GM18499 (cell line): ENCODE measurements around the gene PHOX2B.
"Not testable (repeated sequence)": the region's sequence is repeated elsewhere in the genome, so short reads cannot be mapped to it uniquely, and the experiment has no call there.

ENCODE experiments used
- ATAC-seq: cut with Tn5 transposase; IDR thresholded peaks from one replicate; pipeline ENCODE4 v1.9.1; 2021; ENCODE audit warnings: moderate number of reproducible peaks; ENCODE audit not compliant: insufficient read depth, unreplicated experiment

The PHOX2B gene

DNA sequence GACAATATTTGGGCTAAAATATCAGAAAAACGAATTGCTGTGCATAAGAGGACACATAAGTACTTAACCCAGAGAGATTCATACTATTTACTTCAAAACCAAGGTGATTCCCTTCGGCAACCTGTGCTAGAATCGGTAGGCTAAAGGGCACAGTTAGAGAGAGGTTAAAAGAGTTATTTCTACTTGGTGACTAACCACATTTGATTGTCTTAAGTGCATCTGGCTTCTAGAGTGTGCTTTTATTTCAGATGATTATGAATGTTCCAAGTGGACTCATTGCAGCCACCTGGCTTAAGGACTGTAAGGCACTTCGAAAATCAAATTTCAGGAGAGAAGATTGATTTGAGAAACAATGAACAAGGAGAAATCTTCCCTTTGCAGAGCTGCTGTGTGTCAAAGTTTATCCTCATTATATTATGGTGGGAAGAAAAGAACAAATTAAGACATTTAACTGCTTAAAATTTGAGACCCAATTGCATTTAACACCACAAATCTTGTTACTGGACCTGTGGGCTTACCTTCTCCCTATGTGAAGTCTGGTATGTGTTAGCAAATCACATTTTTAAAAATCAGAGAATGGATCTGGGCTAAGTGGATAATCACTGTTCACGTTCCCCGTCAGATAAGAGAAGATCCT is 34.0 kb downstream of the PHOX2B start:
- ATAC-seq, result no peak

DNA sequence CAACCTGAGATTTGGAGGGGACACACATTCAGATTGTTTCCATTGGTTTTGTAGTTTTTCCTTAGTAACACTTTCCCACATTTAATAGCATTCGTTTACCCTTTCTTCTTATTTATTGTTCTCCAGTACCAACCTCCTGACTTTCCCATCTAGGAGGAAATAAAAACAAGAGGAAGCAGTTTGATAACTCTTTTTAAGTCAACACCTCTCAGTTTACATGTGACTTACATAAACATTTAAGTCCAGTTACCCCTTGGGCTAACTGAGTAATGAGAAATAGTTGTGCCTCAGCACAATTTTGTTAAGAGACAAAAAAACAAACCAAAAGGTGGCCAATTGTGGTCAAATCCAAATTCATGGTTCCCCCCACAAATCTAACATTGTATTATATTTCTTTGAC is 34.8 kb downstream of the PHOX2B start:
- no peak for ATAC-seq

DNA sequence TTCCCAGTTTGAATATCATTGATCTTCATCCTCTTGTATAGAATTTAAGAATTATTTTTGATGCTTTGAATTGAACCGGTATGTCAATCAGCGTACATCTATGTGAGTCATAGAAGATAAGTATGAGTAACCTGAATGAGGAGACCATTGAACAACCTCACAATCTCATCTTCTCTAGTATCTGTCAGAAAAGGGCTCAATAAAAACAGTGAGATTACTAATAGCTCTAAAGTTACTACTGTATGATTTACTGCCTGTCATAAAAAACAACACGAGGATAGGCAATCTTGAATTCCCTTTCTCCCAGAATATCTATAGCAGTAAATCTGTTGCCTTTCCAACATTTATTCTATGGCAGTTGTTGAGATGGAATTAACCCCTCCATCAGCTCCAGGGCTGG is 36.1 kb downstream of the PHOX2B start:
- ATAC-seq, result no peak

DNA sequence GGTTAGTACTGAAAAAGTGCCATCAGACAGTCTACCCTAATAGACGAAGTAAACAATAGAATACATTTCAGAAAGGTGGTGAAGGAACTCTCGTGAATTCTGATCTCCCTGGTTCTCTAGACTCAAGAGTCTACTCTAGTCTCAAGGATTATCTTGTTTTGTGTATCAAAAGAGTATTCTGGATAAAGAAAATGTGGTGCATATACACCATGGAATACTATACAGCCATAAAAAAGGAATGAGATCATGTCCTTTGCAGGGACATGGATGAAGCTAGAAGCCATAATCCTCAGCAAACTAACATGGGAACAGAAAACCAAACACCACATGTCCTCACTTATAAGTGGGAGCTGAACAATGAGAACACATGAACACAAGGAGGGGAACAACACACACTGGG is 36.9 kb downstream of the PHOX2B start:
- ATAC-seq, result not testable (repeated sequence)

DNA sequence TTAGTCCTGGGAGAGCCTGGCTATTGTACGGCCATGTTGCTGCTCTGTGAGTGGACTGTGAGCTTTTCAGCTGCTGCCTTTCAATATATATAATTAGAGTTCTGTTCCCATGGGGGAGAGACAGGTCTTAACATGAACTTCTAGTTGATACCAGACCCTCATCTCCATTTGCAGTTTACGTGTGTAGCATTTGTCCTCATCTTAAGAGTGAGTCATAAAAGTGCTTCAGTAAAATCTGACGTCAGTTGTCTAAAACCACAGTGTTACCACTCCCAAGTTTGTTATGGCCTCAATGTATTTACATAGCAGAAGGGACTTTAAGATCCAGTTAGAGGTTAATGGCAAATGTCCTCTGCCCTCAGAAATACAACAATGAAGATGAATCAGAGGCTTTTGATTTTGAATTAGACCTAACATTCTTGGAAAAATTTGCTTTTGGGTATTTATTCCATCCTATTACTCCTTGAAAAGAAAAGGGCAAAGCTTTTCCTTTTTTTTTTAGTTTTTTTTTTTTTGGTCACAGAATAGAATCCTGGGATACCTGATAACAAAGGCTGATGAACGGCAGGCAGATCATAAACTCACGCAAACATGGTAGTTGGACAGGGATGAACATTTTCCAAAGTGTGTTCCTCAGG is 38.6 kb downstream of the PHOX2B start:
- no peak for ATAC-seq

DNA sequence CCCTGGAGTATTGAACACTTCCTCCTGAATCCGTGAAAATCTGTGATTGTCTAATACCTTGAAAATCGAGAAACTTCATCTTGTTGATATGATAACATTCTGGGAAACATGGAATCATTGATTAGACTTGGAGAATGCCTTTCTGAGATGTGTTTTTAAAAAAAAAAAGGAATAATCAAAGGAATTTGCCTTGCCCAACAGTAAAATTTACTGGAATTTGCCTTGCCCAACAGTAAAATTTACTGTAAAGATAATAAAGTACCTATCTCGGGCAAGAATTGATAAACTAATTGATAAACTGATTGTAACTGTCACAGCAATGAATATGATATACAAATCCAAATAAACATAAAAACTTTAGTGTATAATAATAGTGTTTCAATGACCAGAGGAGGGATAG is 44.7 kb downstream of the PHOX2B start:
- ATAC-seq, result no peak

DNA sequence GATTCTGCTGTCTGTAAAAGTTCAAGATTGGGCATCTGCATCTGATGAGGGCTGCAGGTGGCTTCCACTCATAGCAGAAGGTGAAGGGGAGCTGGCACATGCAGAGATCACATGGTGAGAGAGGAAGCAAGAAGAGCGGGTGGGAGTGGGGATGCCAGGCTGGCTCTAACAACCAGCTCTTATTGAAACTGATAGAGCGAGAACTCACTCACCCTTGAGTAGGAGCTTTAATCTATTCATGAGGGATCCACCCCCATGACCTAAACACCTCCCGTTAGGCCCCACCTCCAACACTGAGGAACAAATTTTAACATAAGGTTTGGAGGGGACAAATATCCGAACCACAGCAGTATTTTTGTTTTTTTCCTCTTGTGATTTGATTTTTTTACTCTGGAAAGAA is 45.8 kb downstream of the PHOX2B start:
- ATAC-seq, result no peak

DNA sequence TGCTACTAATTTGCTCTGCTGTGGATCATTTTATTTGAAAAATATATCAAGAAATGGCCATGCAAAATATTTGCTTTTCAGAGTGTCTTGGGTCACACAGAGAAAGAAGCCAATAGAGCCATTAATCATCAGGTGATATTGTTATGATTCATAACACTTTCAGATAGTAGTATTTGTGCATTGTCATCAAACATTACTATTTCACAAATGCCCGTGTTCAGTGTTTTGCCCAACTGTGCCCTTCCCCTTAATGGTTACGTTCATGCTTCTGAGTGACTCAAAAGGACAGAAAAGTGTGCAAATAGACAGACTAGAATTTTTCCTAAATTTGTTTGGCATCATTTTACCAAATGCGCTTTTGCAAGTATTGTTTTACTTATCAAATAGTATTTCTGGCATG is 46.5 kb downstream of the PHOX2B start:
- ATAC-seq, result no peak

DNA sequence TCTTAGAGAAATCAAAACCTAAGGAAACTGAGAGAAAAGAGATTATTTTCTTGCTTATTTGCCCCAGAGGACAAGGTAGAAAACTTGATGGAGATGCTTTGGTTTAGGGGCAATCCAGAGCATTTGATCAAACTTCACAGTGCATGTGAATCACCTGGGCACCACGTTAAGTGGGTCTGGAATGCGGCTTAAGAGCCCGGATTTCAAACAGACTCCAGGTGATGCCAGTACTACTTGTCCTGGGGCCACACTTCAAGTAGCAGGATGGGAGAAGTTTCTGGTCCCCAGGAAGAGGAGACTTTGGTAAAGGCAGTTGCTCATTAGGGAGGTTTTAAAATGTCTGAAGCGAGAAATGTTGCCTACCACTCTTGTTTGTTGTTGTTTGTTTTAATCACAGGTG is 51.8 kb downstream of the PHOX2B start:
- no peak for ATAC-seq

DNA sequence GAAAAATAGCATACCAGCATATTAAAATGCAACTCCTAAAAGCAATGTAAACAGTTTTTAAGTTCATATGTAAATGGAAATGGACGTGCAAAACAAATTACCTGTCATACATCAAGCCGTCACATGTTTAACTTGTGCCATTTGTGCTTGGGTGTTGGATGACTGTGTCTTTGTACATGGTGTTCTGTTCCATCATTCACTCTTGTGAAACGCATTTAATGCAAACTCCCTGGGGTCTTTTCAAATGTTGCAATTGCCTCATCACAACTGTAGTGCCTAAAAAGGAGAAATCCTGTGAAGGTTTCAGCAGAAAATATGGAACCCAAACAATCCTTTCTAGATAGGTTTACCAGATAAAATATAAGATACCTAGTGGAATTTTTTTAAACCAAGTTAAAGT is 52.4 kb downstream of the PHOX2B start:
- ATAC-seq, result no peak
